Esophagus squamous epithelium (tissue), 5 donors: Measurements from ENCODE around the gene ANKRD37. TPM values are rescaled to one million over a fixed set of nuclear protein-coding genes. Genes with fewer than 3 reads are reported as not detected.

Experiments used
- DNase-seq: peaks from one replicate; lab custom pipeline; 2025; lab: John Stamatoyannopoulos, UW
- H3K27ac ChIP-seq, 4 donors: fragments of 200-600 bp; sonication (generic); one replicate each; pipeline ENCODE4 v1.5.1; 2016 to 2019; ENCODE audit warnings: mild to moderate bottlenecking in 1 of 4
- H3K27me3 ChIP-seq, 4 donors: fragments of 200-600 bp; sonication (generic); 1 replicate in 3 of 4; 2 replicates in 1 of 4; pipeline versions ENCODE4 v1.5.1 to v1.6.0; 2017 to 2021; ENCODE audit warnings: antibody characterized with exemption in 1 of 4
- H3K36me3 ChIP-seq, 3 donors: fragments of 200-600 bp; sonication (generic); one replicate each; pipeline ENCODE4 v1.5.1; 2016 to 2019
- H3K4me1 ChIP-seq, 3 donors: fragments of 200-600 bp; sonication (generic); one replicate each; pipeline ENCODE4 v1.5.1; 2017 to 2019
- H3K4me3 ChIP-seq, 4 donors: fragments of 200-600 bp; sonication (generic); 1 replicate in 3 of 4; 2 replicates in 1 of 4; pipeline ENCODE4 v1.5.1; 2016 to 2019; ENCODE audit warnings: mild to moderate bottlenecking in 2 of 4, moderate library complexity in 1 of 4
- H3K9me3 ChIP-seq, 3 donors: fragments of 200-600 bp; sonication (generic); one replicate each; pipeline ENCODE4 v1.5.1; 2016 to 2019
- CTCF ChIP-seq, 6 experiments: fragments of 450-650 bp in 4 of 6; fragments of 200-600 bp in 2 of 6; sonication (generic) in 2 of 6; IDR thresholded peaks; one replicate each; pipeline ENCODE4 v1.5.1; 2016 to 2019; ENCODE audit warnings: antibody characterized with exemption in 6 of 6, mild to moderate bottlenecking in 4 of 6, moderate library complexity in 4 of 6
- POLR2A ChIP-seq, 4 donors: fragments of 450-650 bp; IDR thresholded peaks; one replicate each; pipeline ENCODE4 v1.6.1; 2017; ENCODE audit warnings: antibody characterized with exemption in 4 of 4, mild to moderate bottlenecking in 4 of 4, moderate library complexity in 3 of 4
- WGBS, 2 donors: methylation state at CpG; one replicate each; pipeline ENCODE4 v1.1.5; 2018; 5-methylcytosine and 5-hydroxymethylcytosine counted together
- intact Hi-C: fragments of 100-400 bp; cut with DNase I; formaldehyde crosslinking; loops from one replicate; pipeline ENCODE4 v1.15.0; 2022
- total RNA-seq, 4 donors: library from RNA; depleted of rRNA; stranded (reverse); fragments of >200 nt; gene quantifications; one replicate each; pipeline ENCODE4 v1.1.0, GENCODE V29; 2016
- donor health status: DM: yes; HTN: yes; CAD: no.

Gene ANKRD37
- total RNA-seq, 4 donors from 2014 or later, result 4.7 to 40.1 (median 6.4) TPM

- intact Hi-C loops, result no loop called here
- Histone ChIP-seq H3K9me3 (no peaks in the 10 kb centered on the region), H3K4me3 (peak overlapping the region; percentile 72 to 97 (median 90)), H3K27ac (peak overlapping the region; percentile 92 to 97 (median 96)), H3K4me1 (peaks cover 7 to 45% (median 11%) of the 10 kb centered on the region in 3 donors), H3K36me3 (peaks cover 0 to 19% (median 0%) of the 10 kb centered on the region in 3 donors), H3K27me3 (no peaks in the 10 kb centered on the region)
- DNase-seq, result no peak
- WGBS, 2 donors, result 15% methylated on average over 12 to 13 of the region's 13 CpGs
- TF ChIP-seq POLR2A (IDR thresholded peaks at IDR 0.05) (no peak), CTCF (IDR thresholded peaks at IDR 0.05) (no peak)
Measured at GRCh38 chr4:185424905-185425646, 28.4 kb downstream of the ANKRD37 start.

GRCh38 chr4:185425647-185426352 lies 29.2 kb downstream of the ANKRD37 start, which contains the start of gene UFSP2:
UFSP2 (minus strand) TSS chr4:185425964; CDS start chr4:185425868, 96 bp downstream.
- H3K27ac ChIP-seq, result peak within 1 kb of the TSS; percentile 92 to 97 (median 96)
- WGBS, 2 donors, result 0 to 5% methylated on average over 4 to 27 of the region's 66 CpGs
- no peaks in the 10 kb centered on the region for H3K9me3 ChIP-seq
- H3K27me3 ChIP-seq, result no peaks in the 10 kb centered on the region
- DNase-seq, result peak; percentile 64
- TF ChIP-seq POLR2A (IDR thresholded peaks at IDR 0.05) (peak in 2 of 4 donors; percentile 4 to 86), CTCF (IDR thresholded peaks at IDR 0.05) (peak in 1 of 6 experiments; percentile 18)
- H3K4me3 ChIP-seq, result peak within 1 kb of the TSS; percentile 72 to 97 (median 90)
- H3K4me1 ChIP-seq, result peaks cover 7 to 45% (median 11%) of the 10 kb centered on the region in 3 donors
- peaks cover 0 to 13% (median 0%) of the 10 kb centered on the region in 3 donors for H3K36me3 ChIP-seq
- intact Hi-C loops, result no loop called here

GRCh38 chr4:185426960-185427688 lies 30.5 kb downstream of the ANKRD37 start:
- no peak overlapping the region for H3K4me3 ChIP-seq
- H3K9me3 ChIP-seq, result no peaks in the 10 kb centered on the region
- peaks cover 7 to 36% (median 11%) of the 10 kb centered on the region in 3 donors for H3K4me1 ChIP-seq
- no peaks in the 10 kb centered on the region for H3K27me3 ChIP-seq
- no peak overlapping the region for H3K27ac ChIP-seq
- 90 to 93% methylated on average over 13 to 22 of the region's 22 CpGs for WGBS, 2 donors
- peaks cover 0 to under 1% (median 0%) of the 10 kb centered on the region in 3 donors for H3K36me3 ChIP-seq
- DNase-seq, result no peak
- intact Hi-C loops, result no loop called here
- TF ChIP-seq POLR2A (IDR thresholded peaks at IDR 0.05), result no peak
- TF ChIP-seq CTCF (IDR thresholded peaks at IDR 0.05), result no peak

GRCh38 chr4:185429660-185430059 lies 33.0 kb downstream of the ANKRD37 start:
- Histone ChIP-seq H3K36me3 (no peaks in the 10 kb centered on the region), H3K9me3 (no peaks in the 10 kb centered on the region), H3K27me3 (no peaks in the 10 kb centered on the region), H3K27ac (no peak overlapping the region), H3K4me3 (no peak overlapping the region), H3K4me1 (peaks cover 4 to 10% (median 5%) of the 10 kb centered on the region in 3 donors)
- TF ChIP-seq POLR2A (IDR thresholded peaks at IDR 0.05), result no peak
- TF ChIP-seq CTCF (IDR thresholded peaks at IDR 0.05), result no peak
- intact Hi-C loops, result no loop called here
- no peak for DNase-seq
- WGBS, 2 donors, result 50 to 68% methylated on average over 5 of the region's 5 CpGs
